Measurements from ENCODE around the gene SCFD2. TPM values are rescaled to one million over a fixed set of nuclear protein-coding genes. Genes with fewer than 3 reads are reported as not detected.

SCFD2 gene
- polyA plus RNA-seq, 2 of the 4 experiments (the other 2 are of a cell fraction) = 7.6 to 10.8 TPM

DNA sequence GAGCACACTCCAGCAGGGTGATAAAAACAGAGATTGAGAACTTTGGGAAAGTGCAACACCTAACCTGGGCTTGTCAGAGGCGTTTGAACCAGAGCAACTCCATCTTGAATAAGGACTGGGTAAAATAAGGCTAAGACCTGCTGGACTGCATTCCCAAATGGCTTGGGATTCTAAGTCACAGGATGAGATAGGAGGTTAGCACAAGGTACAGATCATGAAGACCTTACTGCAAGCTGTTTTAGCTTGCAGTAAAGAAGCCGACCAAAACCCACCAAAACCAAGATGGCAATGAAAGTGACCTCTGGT lies 43.9 kb downstream of the SCFD2 start (continued):
- TF ChIP-seq, protein P1, sequence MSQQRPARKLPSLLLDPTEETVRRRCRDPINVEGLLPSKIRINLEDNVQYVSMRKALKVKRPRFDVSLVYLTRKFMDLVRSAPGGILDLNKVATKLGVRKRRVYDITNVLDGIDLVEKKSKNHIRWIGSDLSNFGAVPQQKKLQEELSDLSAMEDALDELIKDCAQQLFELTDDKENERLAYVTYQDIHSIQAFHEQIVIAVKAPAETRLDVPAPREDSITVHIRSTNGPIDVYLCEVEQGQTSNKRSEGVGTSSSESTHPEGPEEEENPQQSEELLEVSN (IDR thresholded peaks at IDR 0.05; ENCODE audit: borderline replicate concordance, low read depth) = no peak
- no peak for TF ChIP-seq PHF8 (IDR thresholded peaks at IDR 0.05; ENCODE audit: borderline replicate concordance, low read depth)
- no peak for TF ChIP-seq EHMT2 (IDR thresholded peaks at IDR 0.05; ENCODE audit: low read depth)
- no peak for TF ChIP-seq ZC3H11A (IDR thresholded peaks at IDR 0.05)
- no peak for TF ChIP-seq FOSB (CRISPR knock-in tag; IDR thresholded peaks at IDR 0.05)
- no peak for TF ChIP-seq HDAC2 (IDR thresholded peaks at IDR 0.05)
- TF ChIP-seq MAFK (IDR thresholded peaks at IDR 0.05; ENCODE audit: partially characterized antibody) = no peak
- TF ChIP-seq CBX8 (IDR thresholded peaks at IDR 0.05) = no peak
- no peak for TF ChIP-seq TFCP2L1 (CRISPR knock-in tag; IDR thresholded peaks at IDR 0.05)

DNA sequence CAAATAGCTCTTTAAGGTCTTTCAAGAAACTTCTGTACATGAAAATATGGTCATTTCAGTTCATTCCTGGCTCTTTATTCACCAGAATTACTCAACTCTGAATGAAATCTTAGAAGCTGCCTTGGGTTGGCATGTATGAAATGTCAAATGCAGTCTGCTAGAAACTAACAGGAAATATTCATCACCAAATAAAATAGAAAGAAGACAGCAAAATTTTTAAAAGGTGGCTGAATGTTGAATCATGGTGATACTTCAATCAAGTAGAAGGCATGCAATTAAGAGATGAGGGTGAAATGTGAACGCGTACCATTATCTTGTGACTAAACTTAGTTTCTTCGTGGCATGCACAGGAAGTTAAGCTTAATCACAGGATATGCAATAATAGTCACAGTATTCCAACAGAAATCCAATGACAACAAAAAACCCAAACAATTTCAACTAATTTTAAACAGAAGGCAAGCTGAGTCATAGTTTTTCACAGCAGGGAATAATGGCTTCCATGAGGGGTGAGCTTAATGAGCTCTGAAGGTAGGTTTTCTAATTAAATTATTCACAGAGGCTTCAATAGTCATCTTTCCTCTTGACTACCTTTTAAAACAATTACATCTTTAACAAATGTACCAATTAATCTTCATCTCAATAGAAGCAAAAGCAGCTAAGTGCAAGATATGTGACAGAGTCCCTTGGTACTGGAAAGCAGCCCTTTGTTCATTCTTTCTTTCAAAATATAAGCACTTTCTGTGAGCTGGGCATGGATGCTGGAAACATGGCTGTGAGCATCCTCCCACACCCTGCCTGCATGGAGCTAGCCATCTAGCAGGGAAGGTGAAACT lies 44.5 kb downstream of the SCFD2 start:
- H3K9me3 ChIP-seq = no peaks in the 10 kb centered on the region
- FAIRE-seq (no peak), DNase-seq (ENCODE audit: low read depth in 1 of 2, low spot score in 1 of 2) (no peak), ATAC-seq (no peak; a peak in 1 of 6 replicates)
- 39% methylated on average over 3 of the region's 3 CpGs for WGBS (ENCODE audit: missing lambda C conversion rate)
- H3K27ac ChIP-seq = peak overlapping the region in 1 of 2 experiments; percentile 37; a peak in 1 of 6 replicates
- ChIA-PET CTCF (interaction anchor here (0.7 kb wide), 1 partner anchor 164 kb away, joined by 3 read pairs; no protein-coding TSS in a partner anchor), POLR2A (no interaction called here)
- no peak for TF ChIP-seq RFX5 (IDR thresholded peaks at IDR 0.05)
- TF ChIP-seq, protein P2, sequence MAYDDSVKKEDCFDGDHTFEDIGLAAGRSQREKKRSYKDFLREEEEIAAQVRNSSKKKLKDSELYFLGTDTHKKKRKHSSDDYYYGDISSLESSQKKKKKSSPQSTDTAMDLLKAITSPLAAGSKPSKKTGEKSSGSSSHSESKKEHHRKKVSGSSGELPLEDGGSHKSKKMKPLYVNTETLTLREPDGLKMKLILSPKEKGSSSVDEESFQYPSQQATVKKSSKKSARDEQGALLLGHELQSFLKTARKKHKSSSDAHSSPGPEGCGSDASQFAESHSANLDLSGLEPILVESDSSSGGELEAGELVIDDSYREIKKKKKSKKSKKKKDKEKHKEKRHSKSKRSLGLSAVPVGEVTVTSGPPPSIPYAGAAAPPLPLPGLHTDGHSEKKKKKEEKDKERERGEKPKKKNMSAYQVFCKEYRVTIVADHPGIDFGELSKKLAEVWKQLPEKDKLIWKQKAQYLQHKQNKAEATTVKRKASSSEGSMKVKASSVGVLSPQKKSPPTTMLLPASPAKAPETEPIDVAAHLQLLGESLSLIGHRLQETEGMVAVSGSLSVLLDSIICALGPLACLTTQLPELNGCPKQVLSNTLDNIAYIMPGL (CRISPR knock-in tag; IDR thresholded peaks at IDR 0.05; ENCODE audit: borderline replicate concordance) = no peak
- TF ChIP-seq JUN (IDR thresholded peaks at IDR 0.05) = no peak
- no peak for TF ChIP-seq HOXB5 (CRISPR knock-in tag; IDR thresholded peaks at IDR 0.05)
- TF ChIP-seq ZFP36 (IDR thresholded peaks at IDR 0.05; ENCODE audit: borderline replicate concordance, partially characterized antibody) = no peak
- TF ChIP-seq, protein P3, sequence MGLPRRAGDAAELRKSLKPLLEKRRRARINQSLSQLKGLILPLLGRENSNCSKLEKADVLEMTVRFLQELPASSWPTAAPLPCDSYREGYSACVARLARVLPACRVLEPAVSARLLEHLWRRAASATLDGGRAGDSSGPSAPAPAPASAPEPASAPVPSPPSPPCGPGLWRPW (IDR thresholded peaks at IDR 0.05) = no peak
- no peak for TF ChIP-seq RARB (CRISPR knock-in tag; IDR thresholded peaks at IDR 0.05)
- no peak for TF ChIP-seq HDAC2 (IDR thresholded peaks at IDR 0.05)
- TF ChIP-seq RCOR1 (IDR thresholded peaks at IDR 0.05; ENCODE audit: low read depth, low read length) = no peak
- TF ChIP-seq POLR2A (IDR thresholded peaks at IDR 0.05; ENCODE audit: low read length) = no peak
- H3K4me2 ChIP-seq = peak overlapping the region; percentile 44
- peaks cover 21% of the 10 kb centered on the region for H3K4me1 ChIP-seq
- H3K4me3 ChIP-seq = no peak overlapping the region

DNA sequence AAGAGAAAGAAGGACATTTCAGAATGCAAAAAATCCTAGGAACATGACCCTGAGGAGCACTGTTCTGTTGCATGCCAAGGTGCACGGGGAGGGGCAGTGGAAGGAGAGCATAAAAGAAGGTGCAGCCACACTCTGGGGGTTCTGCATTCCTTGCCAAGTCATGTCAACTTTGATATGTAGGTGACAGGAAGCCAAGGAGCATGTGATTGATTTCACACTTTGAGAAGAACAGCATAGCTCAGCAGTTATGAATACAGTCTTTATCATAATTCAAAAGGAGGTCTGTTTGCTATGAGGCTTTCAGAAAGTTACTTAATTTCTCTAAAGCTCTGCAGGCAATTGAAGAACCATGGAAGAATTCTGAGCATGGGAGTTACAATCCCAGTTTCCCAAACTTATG lies 50.6 kb downstream of the SCFD2 start:
- ATAC-seq (no peak), DNase-seq (ENCODE audit: low read depth in 1 of 2, low spot score in 1 of 2) (no peak), FAIRE-seq (no peak)
- no peaks in the 10 kb centered on the region for H3K9me3 ChIP-seq
- CTCF ChIA-PET = no interaction called here
- POLR2A ChIA-PET = interaction anchor here (0.7 kb wide), 1 partner anchor 294 kb away, joined by 3 read pairs; no protein-coding TSS in a partner anchor
- 93% methylated on average over 1 of the region's 1 CpG for WGBS (ENCODE audit: missing lambda C conversion rate)
- peak; percentile 20 for TF ChIP-seq MAFK (IDR thresholded peaks at IDR 0.05; ENCODE audit: partially characterized antibody)
- TF ChIP-seq KDM1A (IDR thresholded peaks at IDR 0.05; ENCODE audit: low read depth) = no peak
- H3K27ac ChIP-seq = no peak overlapping the region
- H3K4me3 ChIP-seq = no peak overlapping the region
- no peaks in the 10 kb centered on the region for H3K4me1 ChIP-seq
- H3K4me2 ChIP-seq = no peak overlapping the region

DNA sequence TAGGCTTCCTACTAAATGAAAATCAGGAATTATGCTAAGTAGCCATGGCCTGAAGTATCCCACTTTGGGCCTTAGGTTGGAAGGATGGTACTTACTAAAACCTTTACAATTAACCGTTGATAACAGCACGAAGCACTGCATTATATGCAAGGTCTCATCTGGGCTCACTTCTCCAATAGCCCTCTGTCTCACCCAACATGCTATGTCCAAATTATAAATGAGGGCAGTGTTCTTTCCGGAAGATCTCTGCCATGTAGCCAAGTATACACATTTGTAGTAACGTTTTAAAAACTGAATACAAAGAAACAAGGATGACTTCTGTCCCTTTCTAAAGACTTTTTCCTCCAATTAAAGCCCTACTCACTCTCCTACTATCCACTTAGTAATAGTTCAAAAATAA lies 51.6 kb downstream of the SCFD2 start:
- FAIRE-seq (no peak), ATAC-seq (no peak), DNase-seq (ENCODE audit: low read depth in 1 of 2, low spot score in 1 of 2) (no peak)
- no peaks in the 10 kb centered on the region for H3K4me1 ChIP-seq
- H3K4me3 ChIP-seq = no peak overlapping the region
- ChIA-PET CTCF (no interaction called here), POLR2A (no interaction called here)
- H3K27ac ChIP-seq = no peak overlapping the region
- 84% methylated on average over 4 of the region's 4 CpGs for WGBS (ENCODE audit: missing lambda C conversion rate)
- H3K4me2 ChIP-seq = no peak overlapping the region
- H3K9me3 ChIP-seq = no peaks in the 10 kb centered on the region
- TF ChIP-seq CHD2 (IDR thresholded peaks at IDR 0.05; ENCODE audit: low read length, partially characterized antibody) = no peak
